A673 (cell line): ENCODE results near the gene CAVIN1. TPM values are rescaled to one million over a fixed set of nuclear protein-coding genes. Genes with fewer than 3 reads are reported as not detected.
"Not testable (repeated sequence)": the region's sequence is repeated elsewhere in the genome, so short reads cannot be mapped to it uniquely, and the experiment has no call there.

Experiments used
- BruUV-seq: library from RNA; stranded (reverse); fragments of 400-500 nt; replicated peaks from 2 replicates; lab custom pipeline; 2021; lab: Mats Ljungman, UMichigan
- CTCF ChIA-PET: fragments of 300-600 bp; sonication (Branson Sonifier 250); formaldehyde crosslinking; loops from one replicate; lab custom pipeline; 2022; ENCODE audit warnings: antibody characterized with exemption; lab: Charles Lee
- POLR2A ChIA-PET: fragments of 300-600 bp; sonication (Branson Sonifier 250); formaldehyde crosslinking; loops from one replicate; lab custom pipeline; 2022; ENCODE audit warnings: antibody characterized with exemption; ENCODE audit not compliant: low non-redundant PET; lab: Charles Lee
- DNase-seq: peaks from one replicate; pipeline ENCODE4 v3.0.0-alpha.2; 2015; ENCODE audit warnings: low spot score
- H3K27ac ChIP-seq: fragments of 200-600 bp; sonication (generic); 2 replicates; pipeline ENCODE4 v1.5.1; 2016; ENCODE audit warnings: mixed run types, low read depth, mild to moderate bottlenecking, mixed read lengths, antibody characterized with exemption, low read length; ENCODE audit not compliant: poor library complexity, severe bottlenecking
- H3K27me3 ChIP-seq: fragments of 200-600 bp; sonication (generic); replicated peaks from 2 replicates; pipeline ENCODE4 v1.6.1; 2017; ENCODE audit warnings: mixed run types, low read depth, mild to moderate bottlenecking, mixed read lengths, antibody characterized with exemption, low read length; ENCODE audit not compliant: insufficient read depth, poor library complexity
- H3K36me3 ChIP-seq: fragments of 200-600 bp; sonication (generic); 2 replicates; pipeline ENCODE4 v1.6.1; 2016; ENCODE audit warnings: mixed run types, mild to moderate bottlenecking, mixed read lengths, antibody characterized with exemption, low read length; ENCODE audit not compliant: insufficient read depth, poor library complexity, severe bottlenecking
- H3K4me1 ChIP-seq: fragments of 200-600 bp; sonication (generic); 2 replicates; pipeline ENCODE4 v1.6.1; 2017; ENCODE audit warnings: mixed run types, mild to moderate bottlenecking, mixed read lengths, antibody characterized with exemption, low read length; ENCODE audit not compliant: insufficient read depth, poor library complexity, severe bottlenecking
- H3K4me3 ChIP-seq: fragments of 200-600 bp; sonication (generic); 2 replicates; pipeline ENCODE4 v1.5.1; 2016; ENCODE audit warnings: low read depth, mixed run types, mild to moderate bottlenecking, mixed read lengths, low read length; ENCODE audit not compliant: poor library complexity, severe bottlenecking
- H3K9me3 ChIP-seq: fragments of 200-600 bp; sonication (generic); 2 replicates; pipeline ENCODE4 v1.6.1; 2016; ENCODE audit warnings: mixed run types, low read depth, mild to moderate bottlenecking, mixed read lengths, antibody characterized with exemption, low read length; ENCODE audit not compliant: poor library complexity, severe bottlenecking
- EZH2 ChIP-seq: fragments of 200-600 bp; sonication (generic); IDR thresholded peaks from 2 replicates; pipeline ENCODE4 v1.6.1; 2017; ENCODE audit warnings: borderline replicate concordance, low read depth, mild to moderate bottlenecking, mixed read lengths, antibody characterized with exemption, low read length; ENCODE audit not compliant: poor library complexity, severe bottlenecking
- intact Hi-C: fragments of 100-400 bp; cut with micrococcal nuclease; formaldehyde crosslinking; loops from one replicate; pipeline ENCODE4 v1.10.0; 2022; ENCODE audit not compliant: unreplicated experiment
- total RNA-seq: library from RNA; stranded (reverse); gene quantifications from 2 replicates; pipeline ENCODE4 v1.2.3, GENCODE V29; 2021
- TF ChIP-seq, protein P1 (sequence below): fragments of 300-800, 200-600 bp; sonication (generic); conservative IDR thresholded peaks from 2 replicates; pipeline ENCODE4 v1.5.1; 2017; ENCODE audit warnings: low read depth, mild to moderate bottlenecking, antibody characterized with exemption, low read length, moderate library complexity, mixed read lengths

The CAVIN1 gene
- total RNA-seq, 1 experiment from 2014 or later, result 19.9 TPM

GRCh38 chr17:42403150-42403549 is 19.9 kb downstream of the CAVIN1 start:
- H3K9me3 ChIP-seq, result no peaks in the 10 kb centered on the region
- peak; percentile 15 for DNase-seq
- POLR2A ChIA-PET, result no interaction called here
- TF ChIP-seq EZH2, result no peak
- TF ChIP-seq, protein P1, sequence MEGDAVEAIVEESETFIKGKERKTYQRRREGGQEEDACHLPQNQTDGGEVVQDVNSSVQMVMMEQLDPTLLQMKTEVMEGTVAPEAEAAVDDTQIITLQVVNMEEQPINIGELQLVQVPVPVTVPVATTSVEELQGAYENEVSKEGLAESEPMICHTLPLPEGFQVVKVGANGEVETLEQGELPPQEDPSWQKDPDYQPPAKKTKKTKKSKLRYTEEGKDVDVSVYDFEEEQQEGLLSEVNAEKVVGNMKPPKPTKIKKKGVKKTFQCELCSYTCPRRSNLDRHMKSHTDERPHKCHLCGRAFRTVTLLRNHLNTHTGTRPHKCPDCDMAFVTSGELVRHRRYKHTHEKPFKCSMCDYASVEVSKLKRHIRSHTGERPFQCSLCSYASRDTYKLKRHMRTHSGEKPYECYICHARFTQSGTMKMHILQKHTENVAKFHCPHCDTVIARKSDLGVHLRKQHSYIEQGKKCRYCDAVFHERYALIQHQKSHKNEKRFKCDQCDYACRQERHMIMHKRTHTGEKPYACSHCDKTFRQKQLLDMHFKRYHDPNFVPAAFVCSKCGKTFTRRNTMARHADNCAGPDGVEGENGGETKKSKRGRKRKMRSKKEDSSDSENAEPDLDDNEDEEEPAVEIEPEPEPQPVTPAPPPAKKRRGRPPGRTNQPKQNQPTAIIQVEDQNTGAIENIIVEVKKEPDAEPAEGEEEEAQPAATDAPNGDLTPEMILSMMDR, result peak; percentile 31; the same call in 1 of the 2 replicates
- H3K4me3 ChIP-seq, result no peak overlapping the region
- intact Hi-C loops, result no loop called here
- H3K27me3 ChIP-seq, result no peaks in the 10 kb centered on the region
- CTCF ChIA-PET, result interaction anchor here (0.8 to 1.3 kb wide), 2 partner anchors 95 to 181 kb away, joined by 3 to 4 read pairs; no protein-coding TSS in a partner anchor
- H3K27ac ChIP-seq, result no peak overlapping the region
- peaks cover 14% of the 10 kb centered on the region for H3K4me1 ChIP-seq
- H3K36me3 ChIP-seq, result no peaks in the 10 kb centered on the region
- no TSS peak for BruUV-seq

GRCh38 chr17:42402117-42402516 is 20.9 kb downstream of the CAVIN1 start:
- DNase-seq, result no peak
- Histone ChIP-seq H3K27ac (no peak overlapping the region), H3K9me3 (no peaks in the 10 kb centered on the region), H3K27me3 (no peaks in the 10 kb centered on the region), H3K36me3 (no peaks in the 10 kb centered on the region), H3K4me1 (peaks cover 4% of the 10 kb centered on the region), H3K4me3 (no peak overlapping the region)
- ChIA-PET CTCF (no interaction called here), POLR2A (no interaction called here)
- BruUV-seq, result no TSS peak
- TF ChIP-seq, protein P1, result no peak
- TF ChIP-seq EZH2, result no peak
- intact Hi-C loops, result no loop called here

DNA sequence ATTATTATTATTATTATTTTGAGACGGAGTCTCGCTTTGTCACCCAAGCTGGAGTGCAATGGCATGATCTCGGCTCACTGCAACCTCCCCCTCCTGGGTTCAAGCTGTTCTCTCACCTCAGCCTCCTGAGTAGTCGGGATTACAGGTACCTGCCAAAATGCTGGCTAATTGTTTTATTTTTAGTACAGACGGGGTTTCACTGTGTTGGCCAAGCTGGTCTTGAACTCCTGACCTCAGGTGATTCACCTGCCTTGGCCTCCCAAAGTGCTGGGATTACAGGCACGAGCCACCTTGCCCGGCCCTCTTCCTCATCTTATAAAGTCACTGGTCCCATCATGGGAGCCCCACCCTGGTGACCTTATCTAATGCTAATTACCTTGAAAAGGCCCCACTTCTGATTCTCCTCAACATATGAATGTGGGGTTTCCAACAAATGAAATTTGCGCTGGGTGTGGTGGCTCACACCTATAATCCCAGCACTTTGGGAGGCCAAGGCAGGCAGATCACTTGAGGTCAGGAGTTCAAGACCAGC is 22.1 kb downstream of the CAVIN1 start:
- intact Hi-C loops, H3K36me3 ChIP-seq, H3K4me3 ChIP-seq, H3K27ac ChIP-seq, H3K27me3 ChIP-seq, H3K9me3 ChIP-seq, CTCF ChIA-PET, H3K4me1 ChIP-seq, BruUV-seq, DNase-seq, POLR2A ChIA-PET: not testable (repeated sequence)
